ENCODE measurements around the gene TMEM208. TPM values are rescaled to one million over a fixed set of nuclear protein-coding genes. Genes with fewer than 3 reads are reported as not detected.

The TMEM208 gene
- total RNA-seq, 4 donors from 2014 or later, result 33.0 to 45.4 (median 40.8) TPM

DNA sequence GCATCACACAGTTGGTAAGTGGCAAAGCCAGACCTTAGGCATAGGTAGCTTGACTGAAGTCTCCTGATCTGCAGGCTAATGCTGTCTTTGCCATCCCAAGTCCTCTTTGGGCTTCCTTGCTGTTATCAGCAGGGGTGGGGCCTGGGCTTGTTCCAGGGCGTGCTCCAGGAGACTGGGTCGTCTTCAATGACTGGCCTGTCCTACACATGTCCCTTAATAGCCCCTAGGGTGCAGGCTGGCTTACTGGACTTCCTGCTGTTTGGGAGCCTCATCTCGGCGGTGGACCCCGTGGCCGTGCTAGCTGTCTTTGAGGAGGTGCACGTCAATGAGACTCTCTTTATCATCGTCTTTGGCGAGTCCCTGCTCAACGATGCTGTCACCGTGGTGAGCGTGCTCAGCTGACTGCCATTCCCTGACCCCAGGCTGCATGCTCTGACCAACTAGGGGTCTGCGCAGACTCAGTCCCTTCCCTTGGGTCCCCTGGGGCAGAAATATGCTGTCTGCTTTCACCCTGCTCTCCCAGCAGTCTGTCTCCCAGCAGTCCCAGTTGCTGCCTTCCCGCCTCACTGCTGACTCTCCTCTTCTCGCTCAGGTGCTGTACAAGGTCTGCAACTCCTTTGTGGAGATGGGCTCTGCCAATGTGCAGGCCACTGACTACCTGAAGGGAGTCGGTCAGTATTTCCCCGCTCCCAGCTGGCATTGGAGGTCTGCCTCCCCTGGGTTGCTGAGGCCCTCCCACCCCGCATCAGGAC lies 28.0 kb downstream of the TMEM208 start:
- DNase-seq (ENCODE audit: low spot score) (no peak), ATAC-seq (ENCODE audit: low FRiP score) (no peak)
- TF ChIP-seq, protein P1, sequence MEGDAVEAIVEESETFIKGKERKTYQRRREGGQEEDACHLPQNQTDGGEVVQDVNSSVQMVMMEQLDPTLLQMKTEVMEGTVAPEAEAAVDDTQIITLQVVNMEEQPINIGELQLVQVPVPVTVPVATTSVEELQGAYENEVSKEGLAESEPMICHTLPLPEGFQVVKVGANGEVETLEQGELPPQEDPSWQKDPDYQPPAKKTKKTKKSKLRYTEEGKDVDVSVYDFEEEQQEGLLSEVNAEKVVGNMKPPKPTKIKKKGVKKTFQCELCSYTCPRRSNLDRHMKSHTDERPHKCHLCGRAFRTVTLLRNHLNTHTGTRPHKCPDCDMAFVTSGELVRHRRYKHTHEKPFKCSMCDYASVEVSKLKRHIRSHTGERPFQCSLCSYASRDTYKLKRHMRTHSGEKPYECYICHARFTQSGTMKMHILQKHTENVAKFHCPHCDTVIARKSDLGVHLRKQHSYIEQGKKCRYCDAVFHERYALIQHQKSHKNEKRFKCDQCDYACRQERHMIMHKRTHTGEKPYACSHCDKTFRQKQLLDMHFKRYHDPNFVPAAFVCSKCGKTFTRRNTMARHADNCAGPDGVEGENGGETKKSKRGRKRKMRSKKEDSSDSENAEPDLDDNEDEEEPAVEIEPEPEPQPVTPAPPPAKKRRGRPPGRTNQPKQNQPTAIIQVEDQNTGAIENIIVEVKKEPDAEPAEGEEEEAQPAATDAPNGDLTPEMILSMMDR (IDR thresholded peaks at IDR 0.05), result no peak

DNA sequence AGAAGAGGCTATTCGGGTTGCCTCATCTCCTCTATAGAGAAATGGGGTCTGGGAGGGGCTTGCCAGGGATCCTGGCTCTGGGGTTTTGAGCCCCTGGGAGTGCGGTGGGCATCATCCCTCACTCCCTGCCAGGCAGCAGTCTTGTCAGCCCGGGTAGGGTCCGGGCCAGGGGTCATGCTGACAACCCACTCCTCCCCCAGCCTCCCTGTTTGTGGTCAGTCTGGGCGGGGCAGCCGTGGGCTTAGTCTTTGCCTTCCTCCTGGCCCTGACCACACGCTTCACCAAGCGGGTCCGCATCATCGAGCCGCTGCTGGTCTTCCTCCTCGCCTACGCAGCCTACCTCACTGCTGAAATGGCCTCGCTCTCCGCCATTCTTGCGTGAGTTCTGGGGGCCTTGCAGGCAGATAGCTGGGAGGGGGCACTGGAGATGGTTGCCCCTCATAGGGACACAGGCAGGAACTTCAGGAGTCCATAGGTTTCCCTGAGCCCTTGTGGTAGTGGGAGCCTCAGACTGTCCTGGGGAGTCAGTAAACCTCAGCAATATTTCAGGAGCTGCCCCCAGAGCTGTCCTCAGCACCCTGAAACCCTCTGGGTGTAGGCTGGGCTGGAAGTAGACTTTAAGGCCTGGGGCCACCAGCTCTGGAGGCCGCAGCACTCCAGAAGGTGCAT lies 28.8 kb downstream of the TMEM208 start:
- TF ChIP-seq, protein P1 (IDR thresholded peaks at IDR 0.05), result no peak
- no peak for DNase-seq (ENCODE audit: low spot score)
- no peak for ATAC-seq (ENCODE audit: low FRiP score)

DNA sequence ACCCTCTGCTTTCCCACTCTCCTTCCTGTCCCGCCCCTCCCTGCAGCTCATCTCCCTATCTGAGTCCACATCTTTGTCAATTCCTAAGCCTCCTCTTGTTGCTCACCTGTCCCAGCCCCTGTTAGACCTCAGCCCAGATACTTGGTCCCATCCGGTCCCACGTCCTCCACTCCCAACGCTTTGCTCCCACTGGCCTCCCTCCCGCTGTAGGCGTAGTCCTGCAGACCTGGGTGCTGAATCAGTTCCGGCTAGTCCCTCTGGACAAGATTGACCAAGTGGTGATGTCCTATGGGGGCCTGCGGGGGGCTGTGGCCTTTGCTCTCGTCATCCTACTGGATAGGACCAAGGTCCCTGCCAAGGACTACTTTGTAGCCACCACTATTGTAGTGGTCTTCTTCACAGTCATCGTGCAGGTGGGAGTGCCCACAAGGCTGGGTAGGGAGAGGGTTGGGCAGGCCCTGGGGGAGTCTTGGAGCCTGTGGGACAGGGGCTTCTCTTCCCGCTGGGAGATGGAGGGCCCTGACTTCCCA lies 29.8 kb downstream of the TMEM208 start:
- DNase-seq (ENCODE audit: low spot score), result no peak
- TF ChIP-seq, protein P1 (IDR thresholded peaks at IDR 0.05), result no peak
- no peak for ATAC-seq (ENCODE audit: low FRiP score)

DNA sequence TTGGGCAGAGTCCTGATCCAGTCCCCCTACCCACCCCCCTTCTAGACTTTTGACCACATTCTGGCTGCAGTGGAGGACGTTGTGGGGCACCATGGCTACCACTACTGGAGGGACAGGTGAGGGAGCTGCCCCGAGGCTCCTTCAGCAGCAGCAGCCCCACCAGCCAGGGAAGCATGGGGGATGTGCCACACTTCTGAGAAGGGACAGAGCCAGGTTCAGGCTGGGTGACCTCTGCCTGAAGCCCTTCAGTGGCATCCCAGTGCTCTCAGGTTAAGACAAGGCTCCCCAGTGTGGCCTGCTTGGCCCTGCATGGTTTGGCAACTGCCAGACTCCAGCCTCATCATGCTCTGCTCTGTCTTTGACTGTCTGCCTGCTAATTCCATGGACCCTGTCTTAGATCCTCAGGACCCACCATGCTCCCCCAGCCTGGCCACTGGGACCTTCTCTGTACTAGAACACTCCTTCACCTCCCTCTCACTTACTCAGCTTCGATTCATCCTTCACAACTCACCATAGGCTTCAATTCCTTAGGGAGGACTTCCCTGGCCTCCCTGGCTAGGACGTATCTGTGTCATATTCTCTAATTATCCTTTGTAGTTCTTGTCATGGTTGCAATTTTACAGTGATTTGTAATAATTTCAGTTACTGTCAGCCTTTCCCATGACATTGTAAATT lies 30.7 kb downstream of the TMEM208 start:
- ATAC-seq (ENCODE audit: low FRiP score) (no peak), DNase-seq (ENCODE audit: low spot score) (no peak)
- TF ChIP-seq, protein P1 (IDR thresholded peaks at IDR 0.05), result no peak

DNA sequence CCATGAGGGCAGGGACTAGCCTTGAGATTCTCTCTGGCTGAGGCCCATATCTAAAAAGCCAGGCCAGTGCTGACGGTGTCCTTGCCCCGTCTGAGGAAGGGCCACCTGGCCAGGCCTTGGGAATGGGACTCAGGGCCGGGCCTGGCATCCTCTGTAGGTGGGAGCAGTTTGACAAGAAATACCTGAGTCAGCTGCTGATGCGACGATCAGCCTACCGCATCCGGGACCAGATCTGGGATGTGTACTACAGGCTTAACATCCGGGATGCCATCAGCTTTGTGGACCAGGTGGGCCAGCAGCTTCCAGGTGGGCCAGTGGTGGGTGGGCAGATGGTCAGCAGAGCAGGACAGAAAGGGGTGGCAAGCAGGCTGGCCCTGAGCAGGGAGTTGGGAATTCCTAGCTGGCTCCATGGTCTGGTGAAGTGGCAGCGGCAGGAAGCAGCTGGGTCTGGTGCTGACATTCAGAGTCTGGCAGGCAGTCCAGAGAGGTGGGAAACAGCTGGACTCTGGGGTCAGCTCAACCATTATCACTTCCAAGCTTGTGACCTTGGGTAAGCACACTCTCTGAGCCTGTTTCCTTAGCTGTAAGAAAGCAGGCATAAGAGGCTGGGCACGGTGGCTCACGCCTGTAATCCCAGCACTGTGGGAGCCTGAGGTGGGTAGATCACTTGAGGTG lies 31.4 kb downstream of the TMEM208 start:
- ATAC-seq (ENCODE audit: low FRiP score), result no peak
- no peak for DNase-seq (ENCODE audit: low spot score)
- TF ChIP-seq, protein P1 (IDR thresholded peaks at IDR 0.05), result no peak

DNA sequence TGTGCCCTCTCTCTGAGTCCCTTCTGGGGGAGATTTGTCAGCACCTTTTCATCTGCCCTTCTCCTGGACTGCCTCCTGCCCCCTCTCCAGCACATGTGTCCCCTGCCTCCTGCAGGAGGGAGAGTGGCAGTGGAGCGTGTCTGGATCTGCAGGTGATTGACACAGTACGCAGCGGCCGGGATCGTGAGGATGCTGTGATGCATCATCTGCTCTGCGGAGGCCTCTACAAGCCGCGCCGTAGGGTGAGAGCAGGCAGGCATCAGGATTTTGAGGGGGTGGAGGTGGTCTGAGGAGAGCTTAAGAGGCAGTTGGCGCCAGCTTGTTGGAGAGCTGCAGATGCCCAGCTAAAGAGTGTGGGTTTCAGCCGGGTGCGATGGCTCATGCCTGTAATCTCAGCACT lies 32.8 kb downstream of the TMEM208 start:
- DNase-seq (ENCODE audit: low spot score) (no peak), ATAC-seq (ENCODE audit: low FRiP score) (no peak)
- TF ChIP-seq, protein P1 (IDR thresholded peaks at IDR 0.05), result no peak

Data from omental fat pad (tissue), 4 donors.